Transverse colon (tissue), 4 donors: ENCODE measurements around the gene PON3. TPM values are rescaled to one million over a fixed set of nuclear protein-coding genes. Genes with fewer than 3 reads are reported as not detected.

Source experiments
- DNase-seq: peaks from one replicate; pipeline ENCODE4 v3.0.0-alpha.2; 2019
- H3K27ac ChIP-seq, 4 donors: fragments of 200-600 bp; sonication (generic); 2 replicates each; pipeline ENCODE4 v1.5.1; 2016 to 2018; ENCODE audit warnings: inconsistent platforms in 4 of 4
- H3K27me3 ChIP-seq: fragments of 200-600 bp; sonication (generic); 2 replicates; pipeline ENCODE4 v1.5.1; 2017; ENCODE audit warnings: inconsistent platforms
- H3K36me3 ChIP-seq, 4 donors: fragments of 200-600 bp; sonication (generic); 2 replicates each; pipeline ENCODE4 v1.5.1; 2017 to 2019; ENCODE audit warnings: inconsistent platforms in 4 of 4
- H3K4me1 ChIP-seq, 4 donors: fragments of 200-600 bp; sonication (generic); 2 replicates each; pipeline ENCODE4 v1.5.1; 2017 to 2020; ENCODE audit warnings: inconsistent platforms in 4 of 4
- H3K4me3 ChIP-seq, 4 donors: fragments of 200-600 bp; sonication (generic); 1 replicate in 1 of 4; 2 replicates in 3 of 4; pipeline versions ENCODE4 v1.5.1 to v1.6.1; 2017 to 2019; ENCODE audit warnings: inconsistent platforms in 4 of 4
- H3K9me3 ChIP-seq, 2 donors: fragments of 200-600 bp; sonication (generic); 2 replicates each; pipeline ENCODE4 v1.5.1; 2017 to 2019; ENCODE audit warnings: inconsistent platforms in 2 of 2
- EP300 ChIP-seq: sonication (generic); formaldehyde crosslinking; IDR thresholded peaks from one replicate; pipeline ENCODE4 v1.6.1; 2017; ENCODE audit warnings: antibody characterized with exemption, low read depth
- POLR2A ChIP-seq: fragments of 450-650 bp; IDR thresholded peaks from one replicate; pipeline ENCODE4 v1.6.1; 2016; ENCODE audit warnings: antibody characterized with exemption, mild to moderate bottlenecking, moderate library complexity
- POLR2AphosphoS5 ChIP-seq, 3 donors: sonication (generic); formaldehyde crosslinking; IDR thresholded peaks; one replicate each; pipeline ENCODE4 v1.6.1; 2016; ENCODE audit warnings: antibody characterized with exemption in 3 of 3
- whole genome bisulfite sequencing, 2 donors: methylation state at CpG; one replicate each; pipeline ENCODE4 v1.1.5; 2018; ENCODE audit warnings: low coverage in 1 of 2; 5-methylcytosine and 5-hydroxymethylcytosine counted together
- in situ Hi-C, 4 donors: fragments of 200-750 bp; cut with MboI; loops; one replicate each; pipeline versions ENCODE4 v1.15.0 to v1.15.1; 2017; ENCODE audit warnings: low sequenced_read_pairs in 3 of 4, low pct_ligation_motif_present in 1 of 4, low pct_unique_long_range_greater_than_20kb in 1 of 4
- intact Hi-C: fragments of 100-400 bp; cut with DNase I; formaldehyde crosslinking; loops from one replicate; pipeline ENCODE4 v1.15.1; 2023; ENCODE audit warnings: low total_unique reads
- total RNA-seq, 4 donors: library from RNA; depleted of rRNA; stranded (reverse); fragments of >200 nt; gene quantifications; one replicate each; pipeline ENCODE4 v1.1.0, GENCODE V29; 2016
- TF ChIP-seq, protein P1 (sequence below), 5 experiments: fragments of 200-600 bp in 3 of 5; fragments of 450-650 bp in 2 of 5; sonication (generic) in 3 of 5; IDR thresholded peaks; 1 replicate in 2 of 5; 2 replicates in 3 of 5; pipeline ENCODE4 v1.5.1; 2016 to 2017; ENCODE audit warnings: antibody characterized with exemption in 5 of 5, inconsistent platforms in 3 of 5, mild to moderate bottlenecking in 2 of 5, moderate library complexity in 1 of 5

The PON3 gene
- total RNA-seq, 4 donors from 2014 or later, result 0.60 to 4.2 (median 3.0) TPM; not detected in 1

DNA sequence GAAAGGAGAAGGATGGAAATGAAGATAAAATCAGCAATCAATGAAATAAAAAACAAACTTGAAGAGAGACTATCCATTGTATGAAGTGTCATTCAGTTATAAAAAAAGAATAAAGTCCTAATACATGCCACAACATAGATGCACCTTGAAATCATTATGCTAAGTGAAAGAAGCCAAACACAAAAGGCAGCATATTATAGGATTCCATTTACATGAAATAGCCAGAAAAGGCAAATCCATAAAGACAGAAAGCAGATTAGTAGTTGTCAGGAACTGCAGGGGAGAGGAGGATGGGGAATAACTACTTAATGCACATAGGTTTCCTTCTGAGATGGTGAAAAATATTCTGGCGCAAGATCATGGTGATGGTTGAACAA lies 65.2 kb downstream of the PON3 start:
- DNase-seq, result no peak
- 100% methylated on average over 1 of the region's 1 CpG for WGBS, 2 donors
- intact Hi-C loops, result no loop called here
- in situ Hi-C loops, result no loop called here
- Histone ChIP-seq H3K4me3 (peak overlapping the region in 3 of 4 donors; percentile 13 to 39 (median 14)), H3K36me3 (no peaks in the 10 kb centered on the region), H3K9me3 (no peaks in the 10 kb centered on the region), H3K27ac (no peak overlapping the region), H3K4me1 (peaks cover 0 to 4% (median 0%) of the 10 kb centered on the region in 4 donors), H3K27me3 (no peaks in the 10 kb centered on the region)
- TF ChIP-seq, protein P1, sequence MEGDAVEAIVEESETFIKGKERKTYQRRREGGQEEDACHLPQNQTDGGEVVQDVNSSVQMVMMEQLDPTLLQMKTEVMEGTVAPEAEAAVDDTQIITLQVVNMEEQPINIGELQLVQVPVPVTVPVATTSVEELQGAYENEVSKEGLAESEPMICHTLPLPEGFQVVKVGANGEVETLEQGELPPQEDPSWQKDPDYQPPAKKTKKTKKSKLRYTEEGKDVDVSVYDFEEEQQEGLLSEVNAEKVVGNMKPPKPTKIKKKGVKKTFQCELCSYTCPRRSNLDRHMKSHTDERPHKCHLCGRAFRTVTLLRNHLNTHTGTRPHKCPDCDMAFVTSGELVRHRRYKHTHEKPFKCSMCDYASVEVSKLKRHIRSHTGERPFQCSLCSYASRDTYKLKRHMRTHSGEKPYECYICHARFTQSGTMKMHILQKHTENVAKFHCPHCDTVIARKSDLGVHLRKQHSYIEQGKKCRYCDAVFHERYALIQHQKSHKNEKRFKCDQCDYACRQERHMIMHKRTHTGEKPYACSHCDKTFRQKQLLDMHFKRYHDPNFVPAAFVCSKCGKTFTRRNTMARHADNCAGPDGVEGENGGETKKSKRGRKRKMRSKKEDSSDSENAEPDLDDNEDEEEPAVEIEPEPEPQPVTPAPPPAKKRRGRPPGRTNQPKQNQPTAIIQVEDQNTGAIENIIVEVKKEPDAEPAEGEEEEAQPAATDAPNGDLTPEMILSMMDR (IDR thresholded peaks at IDR 0.05), result no peak
- TF ChIP-seq POLR2A (no peak), EP300 (no peak), POLR2AphosphoS5 (IDR thresholded peaks at IDR 0.05) (no peak)

DNA sequence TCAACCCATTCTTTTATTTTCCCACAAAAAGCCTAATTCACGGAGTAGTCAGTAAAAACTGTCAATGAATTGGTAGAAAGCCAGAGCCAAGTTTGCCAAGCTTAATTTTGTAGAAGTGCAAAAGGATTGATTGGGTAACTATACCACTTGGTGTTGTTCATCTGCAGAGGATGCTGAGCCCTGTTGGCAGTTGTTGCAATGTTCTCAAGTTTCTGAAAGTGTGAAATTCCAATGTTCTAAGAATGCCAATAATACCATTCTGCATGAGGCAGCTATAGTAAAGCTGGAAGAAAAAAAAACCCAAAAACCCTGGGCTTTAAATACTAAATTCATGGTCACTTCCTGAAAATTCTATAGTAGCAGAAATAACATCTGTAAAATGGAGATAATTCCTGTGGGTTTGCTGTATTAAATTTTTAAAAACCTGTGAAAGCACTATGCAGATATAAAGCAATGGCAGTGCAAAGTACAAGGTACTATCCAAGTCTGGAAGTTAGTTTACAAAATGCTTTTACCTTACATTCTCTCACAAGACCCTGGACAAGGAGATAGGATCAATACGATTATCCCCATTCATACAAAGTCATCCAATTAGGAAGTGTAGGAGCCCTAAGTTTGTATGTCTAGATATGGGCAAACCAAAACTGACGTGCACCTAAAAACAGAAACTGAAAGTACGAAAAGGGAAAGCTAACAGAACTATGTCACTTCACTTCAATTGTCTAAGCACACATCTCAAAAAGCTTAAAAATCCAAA lies 65.8 kb downstream of the PON3 start:
- Histone ChIP-seq H3K27me3 (peaks cover under 1% of the 10 kb centered on the region), H3K27ac (no peak overlapping the region), H3K9me3 (no peaks in the 10 kb centered on the region), H3K4me1 (peaks cover 0 to 4% (median 0%) of the 10 kb centered on the region in 4 donors), H3K4me3 (peak overlapping the region in 3 of 4 donors; percentile 13 to 39 (median 14)), H3K36me3 (no peaks in the 10 kb centered on the region)
- intact Hi-C loops (no loop called here), in situ Hi-C loops (no loop called here)
- TF ChIP-seq, protein P1 (IDR thresholded peaks at IDR 0.05), result no peak
- no peak for TF ChIP-seq POLR2A
- no peak for TF ChIP-seq POLR2AphosphoS5 (IDR thresholded peaks at IDR 0.05)
- TF ChIP-seq EP300, result no peak
- WGBS, 2 donors, result 19 to 28% methylated on average over 4 of the region's 4 CpGs
- DNase-seq, result no peak

DNA sequence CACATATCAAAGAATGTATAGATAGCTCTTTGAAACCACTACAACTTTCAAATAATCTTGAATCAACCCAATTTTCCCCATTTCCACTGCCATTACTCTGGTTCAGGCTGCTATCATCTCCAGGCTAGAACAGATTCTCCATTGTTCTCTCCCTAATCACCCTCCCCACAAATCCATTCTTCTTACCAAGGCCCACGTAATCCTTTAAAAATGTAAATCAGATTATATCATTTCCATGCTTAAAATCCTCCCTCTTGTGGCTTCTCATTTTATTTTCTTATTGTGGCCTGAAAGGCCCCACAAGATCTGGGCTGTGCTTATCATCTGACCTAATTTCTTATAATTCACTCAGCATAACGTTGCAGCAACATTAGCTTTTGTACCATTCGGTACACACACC lies 68.8 kb downstream of the PON3 start:
- no peak for DNase-seq
- WGBS, 2 donors, result 84 to 88% methylated on average over 3 of the region's 3 CpGs
- Histone ChIP-seq H3K27ac (no peak overlapping the region), H3K36me3 (no peaks in the 10 kb centered on the region), H3K4me1 (peaks cover 0 to 4% (median 0%) of the 10 kb centered on the region in 4 donors), H3K4me3 (no peak overlapping the region), H3K9me3 (no peaks in the 10 kb centered on the region), H3K27me3 (peaks cover 14% of the 10 kb centered on the region)
- TF ChIP-seq, protein P1 (IDR thresholded peaks at IDR 0.05), result no peak
- no peak for TF ChIP-seq POLR2A
- in situ Hi-C loops, result no loop called here
- intact Hi-C loops, result no loop called here

DNA sequence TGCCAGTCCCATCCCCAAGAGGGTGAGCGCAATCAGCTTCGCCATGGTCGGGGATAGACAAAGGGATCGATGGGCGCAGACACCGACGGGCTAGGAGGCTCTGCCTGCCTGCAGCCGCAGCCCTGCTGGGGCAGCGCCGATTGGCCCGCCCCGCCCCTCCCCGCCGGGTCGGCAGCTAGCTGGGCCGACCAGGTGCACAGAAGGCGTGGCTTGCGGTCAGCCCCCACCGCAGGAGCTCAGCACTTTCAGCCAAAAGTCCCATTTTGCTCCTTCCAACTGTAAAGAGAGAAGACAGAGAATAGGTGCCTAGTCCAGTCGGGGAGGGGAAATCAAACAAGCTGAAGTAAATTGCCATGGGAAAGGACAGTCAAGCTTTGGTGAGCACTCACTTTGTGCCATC lies 71.7 kb downstream of the PON3 start, which contains the start of gene PON1:
Gene PON1 (minus strand): TSS at position 102 of the 400 bp plus-strand sequence. CDS start 57 bp downstream, at position 45.
- WGBS, 2 donors, result 57 to 60% methylated on average over 1 to 20 of the region's 20 CpGs
- Histone ChIP-seq H3K36me3 (no peaks in the 10 kb centered on the region), H3K4me1 (no peaks in the 10 kb centered on the region), H3K27me3 (peaks cover 14% of the 10 kb centered on the region), H3K27ac (no peak within 1 kb of the TSS), H3K9me3 (no peaks in the 10 kb centered on the region), H3K4me3 (no peak within 1 kb of the TSS)
- in situ Hi-C loops, result no loop called here
- DNase-seq, result no peak
- TF ChIP-seq POLR2AphosphoS5 (IDR thresholded peaks at IDR 0.05) (no peak), EP300 (no peak), POLR2A (no peak)
- TF ChIP-seq, protein P1 (IDR thresholded peaks at IDR 0.05), result no peak
- intact Hi-C loops, result no loop called here
